ENCODE results near the gene SOHLH1. TPM values are rescaled to one million over a fixed set of nuclear protein-coding genes. Genes with fewer than 3 reads are reported as not detected.

Gene SOHLH1
- total and polyA plus RNA-seq, 2 of the 4 experiments (the other 2 are of a cell fraction), result not detected

- H3K56ac ChIP-seq (ENCODE audit: extremely low read depth, insufficient read depth, low read length), result no peak overlapping the region
- in situ Hi-C loops (cut with MboI; ENCODE audit: low sequenced_read_pairs), result no loop called here
Measured at GRCh38 chr9:135644631-135645218, 54.6 kb downstream of the SOHLH1 start.

More at GRCh38 chr9:135644631-135645218, 54.6 kb downstream of the SOHLH1 start:
- no peaks in the 10 kb centered on the region for H3K79me1 ChIP-seq (ENCODE audit: low read depth in 1 of 2, low read length in 2 of 2)
- no peaks in the 10 kb centered on the region for H3K36me3 ChIP-seq (ENCODE audit: control insufficient read depth, insufficient read depth, low read length)
- intact Hi-C loops (cut with micrococcal nuclease), result no loop called here
- H3K27ac ChIP-seq (ENCODE audit: insufficient read depth, low read length), result no peak overlapping the region
- no peak overlapping the region for H2AK9ac ChIP-seq (replicated peaks; ENCODE audit: low read depth, low read length, poor library complexity)
- H3K4me2 ChIP-seq (ENCODE audit: low read depth, low read length), result no peak overlapping the region
- CTCF ChIA-PET, result no interaction called here
- no peak overlapping the region for H4K8ac ChIP-seq (ENCODE audit: low read depth in 2 of 2, low read length in 2 of 2)
- no peak for ATAC-seq (ENCODE audit: low read depth)
- no peak overlapping the region for H2BK20ac ChIP-seq (ENCODE audit: low read depth, low read length)
- H3K4me3 ChIP-seq (ENCODE audit: insufficient read depth, low read depth, low read length), result no peak overlapping the region
- dilution Hi-C loops (cut with HindIII; ENCODE audit: low sequenced_read_pairs, unreplicated experiment), result no loop called here
- no peak overlapping the region for H3K23ac ChIP-seq (ENCODE audit: low read depth, low read length)
- no peak for DNase-seq
- H3K14ac ChIP-seq (replicated peaks; ENCODE audit: low read depth, low read length), result no peak overlapping the region
- POLR2A ChIA-PET (ENCODE audit: unreplicated experiment), result no interaction called here
- no peak overlapping the region for H4K91ac ChIP-seq (ENCODE audit: insufficient read depth, low read depth, low read length)
- H2BK15ac ChIP-seq (ENCODE audit: low read depth, low read length), result no peak overlapping the region
- H3K27me3 ChIP-seq (ENCODE audit: control insufficient read depth, insufficient read depth, low read length), result no peaks in the 10 kb centered on the region
- no peaks in the 10 kb centered on the region for H4K20me1 ChIP-seq (ENCODE audit: insufficient read depth, low read length)
- H2AFZ ChIP-seq (replicated peaks; ENCODE audit: low read length, poor library complexity), result no peak overlapping the region
- no peak overlapping the region for H3K18ac ChIP-seq (ENCODE audit: low read depth, low read length)
- H3K9me3 ChIP-seq (ENCODE audit: control insufficient read depth, insufficient read depth, low read length), result peaks cover 19% of the 10 kb centered on the region
- no peak overlapping the region for H2AK5ac ChIP-seq (ENCODE audit: low read depth, low read length)
- H2BK120ac ChIP-seq (ENCODE audit: low read depth, low read length), result no peak overlapping the region
- H2BK5ac ChIP-seq (ENCODE audit: low read depth, low read length, poor library complexity, severe bottlenecking), result no peak overlapping the region
- TF ChIP-seq CEBPB (IDR thresholded peaks at IDR 0.05; ENCODE audit: low read depth, low read length), result no peak
- no peak for TF ChIP-seq MAFK (IDR thresholded peaks at IDR 0.05; ENCODE audit: low read depth, low read length)
- no peak for TF ChIP-seq RAD21 (IDR thresholded peaks at IDR 0.05; ENCODE audit: low read length)
- no peak for TF ChIP-seq MXI1 (IDR thresholded peaks at IDR 0.05; ENCODE audit: borderline replicate concordance, low read depth, low read length)
- TF ChIP-seq RCOR1 (IDR thresholded peaks at IDR 0.05; ENCODE audit: insufficient replicate concordance, low read length), result no peak
- TF ChIP-seq SMC3 (IDR thresholded peaks at IDR 0.05; ENCODE audit: low read depth, low read length), result no peak
- 33% methylated on average over 4 of the region's 5 CpGs; no CpG with 5 or more reads in 1 of the 2 experiments for WGBS, 2 experiments (ENCODE audit: extremely low coverage in 2 of 2, insufficient read length in 1 of 2)
- no peak overlapping the region for H3K9ac ChIP-seq (ENCODE audit: low read depth, low read length)
- no peak overlapping the region for H4K5ac ChIP-seq (ENCODE audit: low read depth, low read length)
- no peaks in the 10 kb centered on the region for H3K9me1 ChIP-seq (ENCODE audit: insufficient read depth, low read length)
- no peaks in the 10 kb centered on the region for H3K4me1 ChIP-seq (ENCODE audit: control insufficient read depth, insufficient read depth, low read length)
- BruUV-seq (replicated peaks), result no TSS peak
- H3K4ac ChIP-seq (ENCODE audit: low read depth, low read length), result no peak overlapping the region

Other genes with a start within 250 kb of the SOHLH1 start
- gene PPP1R26, start 219.7 kb downstream of the SOHLH1 start, total RNA-seq (2012; rRNA removed), result 3.8 and 4.4 TPM in 2 replicates
- 5.6 and 6.0 TPM in 2 replicates for gene PPP1R26, start 219.7 kb downstream of the SOHLH1 start, polyA plus RNA-seq (2012; rRNA removed)
- 53.1 and 54.4 TPM in 2 replicates for gene MRPS2, start 198.8 kb downstream of the SOHLH1 start, total RNA-seq (2012; rRNA removed)
- gene MRPS2, start 198.8 kb downstream of the SOHLH1 start, polyA plus RNA-seq (2012; rRNA removed), result 104 and 142 TPM in 2 replicates
- not detected in 2 replicates for gene LCN1, start 178.0 kb downstream of the SOHLH1 start, total RNA-seq (2012; rRNA removed)
- not detected in 2 replicates for gene LCN1, start 178.0 kb downstream of the SOHLH1 start, polyA plus RNA-seq (2012; rRNA removed)
- not detected in 2 replicates for gene OBP2A, start 153.4 kb downstream of the SOHLH1 start, total RNA-seq (2012; rRNA removed)
- not detected in 2 replicates for gene OBP2A, start 153.4 kb downstream of the SOHLH1 start, polyA plus RNA-seq (2012; rRNA removed)
- not detected in 2 replicates for gene PAEP, start 137.7 kb downstream of the SOHLH1 start, total RNA-seq (2012; rRNA removed)
- not detected in 2 replicates for gene PAEP, start 137.7 kb downstream of the SOHLH1 start, polyA plus RNA-seq (2012; rRNA removed)
- gene GLT6D1, start 59.9 kb downstream of the SOHLH1 start, total RNA-seq (2012; rRNA removed), result not detected in 2 replicates
- gene GLT6D1, start 59.9 kb downstream of the SOHLH1 start, polyA plus RNA-seq (2012; rRNA removed), result not detected in 2 replicates
- gene LCN9, start 36.2 kb downstream of the SOHLH1 start, total RNA-seq (2012; rRNA removed), result not detected in 2 replicates
- gene LCN9, start 36.2 kb downstream of the SOHLH1 start, polyA plus RNA-seq (2012; rRNA removed), result not detected in 2 replicates
- not detected in 2 replicates for gene KCNT1, start 2.7 kb upstream of the SOHLH1 start, total RNA-seq (2012; rRNA removed)
- not detected in 2 replicates for gene KCNT1, start 2.7 kb upstream of the SOHLH1 start, polyA plus RNA-seq (2012; rRNA removed)
- gene CAMSAP1, start 208.1 kb upstream of the SOHLH1 start, total RNA-seq (2012; rRNA removed), result 19.5 and 21.1 TPM in 2 replicates
- 8.2 and 8.6 TPM in 2 replicates for gene CAMSAP1, start 208.1 kb upstream of the SOHLH1 start, polyA plus RNA-seq (2012; rRNA removed)